Panc1 (cell line): ENCODE measurements around the gene SMIM31. TPM values are rescaled to one million over a fixed set of nuclear protein-coding genes. Genes with fewer than 3 reads are reported as not detected.

Experiments
- ATAC-seq: fragments of 200-7000 bp; cut with Tn5 transposase; 2 replicates; pipeline ENCODE4 v1.9.1; 2020; ENCODE audit warnings: mild to moderate bottlenecking, moderate library complexity
- BruUV-seq: library from RNA; stranded (reverse); fragments of 400-500 nt; replicated peaks from 2 replicates; lab custom pipeline; 2021; lab: Mats Ljungman, UMichigan
- CTCF ChIA-PET: fragments of 300-600 bp; sonication (Branson Sonifier 250); formaldehyde crosslinking; loops from one replicate; lab custom pipeline; 2022; ENCODE audit warnings: antibody characterized with exemption; lab: Charles Lee
- POLR2A ChIA-PET: fragments of 300-600 bp; sonication (Branson Sonifier 250); formaldehyde crosslinking; loops from one replicate; lab custom pipeline; 2022; ENCODE audit warnings: antibody characterized with exemption; lab: Charles Lee
- DNase-seq: peaks from one replicate; pipeline ENCODE4 v3.0.0-alpha.2; 2010; ENCODE audit warnings: low read depth, low spot score
- H3K27ac ChIP-seq: 2 replicates; pipeline ENCODE4 v1.5.1; 2011; ENCODE audit warnings: mild to moderate bottlenecking, low read length, inconsistent platforms
- H3K27me3 ChIP-seq: fragments of 200-500 bp; sonication (Bioruptor generic); 2 replicates; pipeline ENCODE4 v1.6.0; 2014; ENCODE audit warnings: low read length, inconsistent platforms; ENCODE audit not compliant: control insufficient read depth, insufficient read depth
- H3K36me3 ChIP-seq: fragments of 200-500 bp; sonication (Bioruptor generic); 2 replicates; pipeline ENCODE4 v1.5.1; 2014; ENCODE audit warnings: inconsistent platforms, mild to moderate bottlenecking, low read length, moderate library complexity; ENCODE audit not compliant: control insufficient read depth, insufficient read depth
- H3K4me1 ChIP-seq: 2 replicates; pipeline ENCODE4 v1.5.1; 2011; ENCODE audit warnings: inconsistent platforms, mild to moderate bottlenecking, low read length, moderate library complexity; ENCODE audit not compliant: control insufficient read depth, insufficient read depth
- H3K4me3 ChIP-seq, 2 experiments: 2 replicates each; pipeline ENCODE4 v1.5.1; 2011 to 2012; ENCODE audit warnings: low read depth in 2 of 2, low read length in 2 of 2, mild to moderate bottlenecking in 2 of 2, inconsistent platforms in 1 of 2, moderate library complexity in 1 of 2
- H3K9me3 ChIP-seq: fragments of 200-500 bp; sonication (Bioruptor generic); 2 replicates; pipeline ENCODE4 v1.5.1; 2014; ENCODE audit warnings: low read depth, mild to moderate bottlenecking, inconsistent platforms, low read length, moderate library complexity; ENCODE audit not compliant: control insufficient read depth, insufficient read depth
- POLR2AphosphoS5 ChIP-seq: IDR thresholded peaks from 2 replicates; pipeline ENCODE4 v1.6.1; 2012; ENCODE audit warnings: mild to moderate bottlenecking, low read depth, low read length, moderate library complexity
- SIN3A ChIP-seq: IDR thresholded peaks from 2 replicates; pipeline ENCODE4 v1.6.1; 2012; ENCODE audit warnings: low read depth, mild to moderate bottlenecking, low read length, moderate library complexity, borderline replicate concordance; ENCODE audit not compliant: insufficient read depth
- TCF7L2 ChIP-seq: IDR thresholded peaks from 2 replicates; pipeline ENCODE4 v1.6.1; 2011; ENCODE audit warnings: mild to moderate bottlenecking, low read depth, low read length, inconsistent platforms
- in situ Hi-C: cut with HindIII; loops from 2 replicates; pipeline ENCODE4 v1.10.0; 2016; ENCODE audit warnings: low sequenced_read_pairs, low pct_unique_long_range_greater_than_20kb
- intact Hi-C: fragments of 100-400 bp; cut with micrococcal nuclease; formaldehyde crosslinking; loops from one replicate; pipeline ENCODE4 v1.10.0; 2022; ENCODE audit not compliant: unreplicated experiment
- total RNA-seq: library from RNA; stranded (reverse); gene quantifications from one replicate; pipeline ENCODE4 v1.2.1, GENCODE V29; 2021; ENCODE audit not compliant: unreplicated experiment
- TF ChIP-seq, protein P1 (sequence below): fragments of 450-650 bp; IDR thresholded peaks from 2 replicates; pipeline ENCODE4 v1.5.1; 2017; ENCODE audit warnings: mild to moderate bottlenecking
- TF ChIP-seq, protein P2 (sequence below), 2 experiments: IDR thresholded peaks; 2 replicates each; pipeline ENCODE4 v1.6.1; 2011 to 2012; ENCODE audit warnings: low read depth in 2 of 2, control low read depth in 1 of 2, low read length in 1 of 2, mild to moderate bottlenecking in 1 of 2, moderate library complexity in 1 of 2; ENCODE audit not compliant: insufficient read depth in 1 of 2

The SMIM31 gene
- total RNA-seq, 1 experiment from 2014 or later = not detected

DNA sequence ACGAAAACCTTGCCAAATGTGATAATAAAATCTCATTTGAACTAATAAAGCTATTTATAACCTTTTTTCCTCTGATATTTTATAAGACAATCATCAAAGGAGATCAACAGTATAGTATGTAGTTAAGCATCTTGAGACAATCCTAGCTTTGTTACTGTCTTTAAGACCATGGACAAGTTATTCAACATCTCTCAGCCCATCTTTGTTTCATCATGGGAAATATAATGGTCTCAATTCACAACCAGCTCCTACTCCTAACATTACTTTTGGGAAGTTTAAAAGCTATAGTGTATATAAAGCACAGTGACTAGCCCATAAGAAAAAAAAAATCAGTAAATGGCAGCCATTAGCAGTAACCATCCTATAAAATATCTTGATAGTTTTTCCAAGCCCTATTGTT, 65.4 kb downstream of the SMIM31 start:
- CTCF ChIA-PET = no interaction called here
- in situ Hi-C loops = no loop called here

DNA sequence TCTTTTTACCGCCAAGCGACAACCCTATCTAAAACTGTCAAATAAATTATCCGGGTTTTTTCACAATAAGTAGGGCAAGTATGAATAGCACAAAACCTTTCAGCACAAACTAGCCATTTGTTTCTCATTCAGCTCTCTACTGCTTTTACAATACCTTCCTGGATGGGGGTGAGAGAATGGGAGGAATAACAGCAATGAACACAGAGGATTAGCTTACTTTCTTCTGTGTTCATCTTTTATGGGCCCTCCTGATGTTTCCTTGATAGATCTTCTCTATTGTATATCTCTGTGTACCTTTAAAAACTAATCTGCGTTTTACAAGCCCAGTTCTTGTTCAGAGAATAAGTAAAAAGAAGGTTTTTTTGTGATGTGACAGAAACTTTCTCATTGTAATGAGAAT, 67.8 kb downstream of the SMIM31 start:
- H3K36me3 ChIP-seq = no peaks in the 10 kb centered on the region
- no TSS peak for BruUV-seq
- DNase-seq = no peak
- TF ChIP-seq TCF7L2 (no peak), POLR2AphosphoS5 (no peak), SIN3A (no peak)
- TF ChIP-seq, protein P1, sequence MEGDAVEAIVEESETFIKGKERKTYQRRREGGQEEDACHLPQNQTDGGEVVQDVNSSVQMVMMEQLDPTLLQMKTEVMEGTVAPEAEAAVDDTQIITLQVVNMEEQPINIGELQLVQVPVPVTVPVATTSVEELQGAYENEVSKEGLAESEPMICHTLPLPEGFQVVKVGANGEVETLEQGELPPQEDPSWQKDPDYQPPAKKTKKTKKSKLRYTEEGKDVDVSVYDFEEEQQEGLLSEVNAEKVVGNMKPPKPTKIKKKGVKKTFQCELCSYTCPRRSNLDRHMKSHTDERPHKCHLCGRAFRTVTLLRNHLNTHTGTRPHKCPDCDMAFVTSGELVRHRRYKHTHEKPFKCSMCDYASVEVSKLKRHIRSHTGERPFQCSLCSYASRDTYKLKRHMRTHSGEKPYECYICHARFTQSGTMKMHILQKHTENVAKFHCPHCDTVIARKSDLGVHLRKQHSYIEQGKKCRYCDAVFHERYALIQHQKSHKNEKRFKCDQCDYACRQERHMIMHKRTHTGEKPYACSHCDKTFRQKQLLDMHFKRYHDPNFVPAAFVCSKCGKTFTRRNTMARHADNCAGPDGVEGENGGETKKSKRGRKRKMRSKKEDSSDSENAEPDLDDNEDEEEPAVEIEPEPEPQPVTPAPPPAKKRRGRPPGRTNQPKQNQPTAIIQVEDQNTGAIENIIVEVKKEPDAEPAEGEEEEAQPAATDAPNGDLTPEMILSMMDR = no peak
- TF ChIP-seq, protein P2, sequence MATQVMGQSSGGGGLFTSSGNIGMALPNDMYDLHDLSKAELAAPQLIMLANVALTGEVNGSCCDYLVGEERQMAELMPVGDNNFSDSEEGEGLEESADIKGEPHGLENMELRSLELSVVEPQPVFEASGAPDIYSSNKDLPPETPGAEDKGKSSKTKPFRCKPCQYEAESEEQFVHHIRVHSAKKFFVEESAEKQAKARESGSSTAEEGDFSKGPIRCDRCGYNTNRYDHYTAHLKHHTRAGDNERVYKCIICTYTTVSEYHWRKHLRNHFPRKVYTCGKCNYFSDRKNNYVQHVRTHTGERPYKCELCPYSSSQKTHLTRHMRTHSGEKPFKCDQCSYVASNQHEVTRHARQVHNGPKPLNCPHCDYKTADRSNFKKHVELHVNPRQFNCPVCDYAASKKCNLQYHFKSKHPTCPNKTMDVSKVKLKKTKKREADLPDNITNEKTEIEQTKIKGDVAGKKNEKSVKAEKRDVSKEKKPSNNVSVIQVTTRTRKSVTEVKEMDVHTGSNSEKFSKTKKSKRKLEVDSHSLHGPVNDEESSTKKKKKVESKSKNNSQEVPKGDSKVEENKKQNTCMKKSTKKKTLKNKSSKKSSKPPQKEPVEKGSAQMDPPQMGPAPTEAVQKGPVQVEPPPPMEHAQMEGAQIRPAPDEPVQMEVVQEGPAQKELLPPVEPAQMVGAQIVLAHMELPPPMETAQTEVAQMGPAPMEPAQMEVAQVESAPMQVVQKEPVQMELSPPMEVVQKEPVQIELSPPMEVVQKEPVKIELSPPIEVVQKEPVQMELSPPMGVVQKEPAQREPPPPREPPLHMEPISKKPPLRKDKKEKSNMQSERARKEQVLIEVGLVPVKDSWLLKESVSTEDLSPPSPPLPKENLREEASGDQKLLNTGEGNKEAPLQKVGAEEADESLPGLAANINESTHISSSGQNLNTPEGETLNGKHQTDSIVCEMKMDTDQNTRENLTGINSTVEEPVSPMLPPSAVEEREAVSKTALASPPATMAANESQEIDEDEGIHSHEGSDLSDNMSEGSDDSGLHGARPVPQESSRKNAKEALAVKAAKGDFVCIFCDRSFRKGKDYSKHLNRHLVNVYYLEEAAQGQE (IDR thresholded peaks at IDR 0.05; ENCODE audit: insufficient read depth in 1 of 2, low read depth in 2 of 2, low read length in 1 of 2) = no peak
- ATAC-seq = no peak
- H3K9me3 ChIP-seq = no peaks in the 10 kb centered on the region
- in situ Hi-C loops = no loop called here
- no peaks in the 10 kb centered on the region for H3K27me3 ChIP-seq
- no peaks in the 10 kb centered on the region for H3K4me1 ChIP-seq
- ChIA-PET POLR2A (no interaction called here), CTCF (no interaction called here)
- no peak overlapping the region for H3K27ac ChIP-seq
- H3K4me3 ChIP-seq = no peak overlapping the region
- intact Hi-C loops = no loop called here

More for the DNA sequence above, 65.4 kb downstream of the SMIM31 start:
- Histone ChIP-seq H3K27ac (no peak overlapping the region), H3K4me1 (no peaks in the 10 kb centered on the region), H3K4me3 (no peak overlapping the region), H3K9me3 (no peaks in the 10 kb centered on the region), H3K36me3 (no peaks in the 10 kb centered on the region), H3K27me3 (no peaks in the 10 kb centered on the region)
- BruUV-seq = no TSS peak
- POLR2A ChIA-PET = no interaction called here
- DNase-seq (no peak), ATAC-seq (no peak)
- TF ChIP-seq, protein P1 = no peak
- no peak for TF ChIP-seq POLR2AphosphoS5
- TF ChIP-seq, protein P2 (IDR thresholded peaks at IDR 0.05; ENCODE audit: insufficient read depth in 1 of 2, low read depth in 2 of 2, low read length in 1 of 2) = no peak
- no peak for TF ChIP-seq TCF7L2
- TF ChIP-seq SIN3A = no peak
- intact Hi-C loops = no loop called here
